Progenitor cell of endocrine pancreas (in vitro differentiated cells): Measurements from ENCODE around the gene INPP5J. TPM values are rescaled to one million over a fixed set of nuclear protein-coding genes. Genes with fewer than 3 reads are reported as not detected.
"Not testable (repeated sequence)": the region's sequence is repeated elsewhere in the genome, so short reads cannot be mapped to it uniquely, and the experiment has no call there.

Experiments used
- DNase-seq: peaks from one replicate; pipeline ENCODE4 v3.0.0; 2021; ENCODE audit warnings: low spot score; ENCODE audit not compliant: unreplicated experiment
- H3K27ac Mint-ChIP-seq: 2 replicates; pipeline ENCODE4 v1.8.0; 2021; ENCODE audit warnings: mild to moderate bottlenecking, moderate library complexity, mixed read lengths
- H3K27me3 Mint-ChIP-seq: 2 replicates; pipeline ENCODE4 v1.8.0; 2021; ENCODE audit warnings: mixed read lengths
- H3K36me3 Mint-ChIP-seq: 2 replicates; pipeline ENCODE4 v1.8.0; 2022; ENCODE audit warnings: mixed read lengths; ENCODE audit not compliant: insufficient read depth
- H3K4me1 Mint-ChIP-seq: 2 replicates; pipeline ENCODE4 v1.8.0; 2021; ENCODE audit warnings: low read depth, mixed read lengths
- H3K4me3 Mint-ChIP-seq: 2 replicates; pipeline ENCODE4 v1.8.0; 2021; ENCODE audit warnings: low read depth, mild to moderate bottlenecking, moderate library complexity, mixed read lengths
- H3K9me3 Mint-ChIP-seq: 2 replicates; pipeline ENCODE4 v1.8.0; 2021; ENCODE audit warnings: low read depth, mixed read lengths
- total RNA-seq: library from RNA; stranded (reverse); gene quantifications from 2 replicates; pipeline ENCODE4 v1.2.1, GENCODE V29; 2021
- TF ChIP-seq, protein P1 (sequence below): fragments of 200-600 bp; sonication (generic); IDR thresholded peaks from one replicate; pipeline ENCODE4 v1.5.0; 2021; ENCODE audit warnings: antibody characterized with exemption, mild to moderate bottlenecking; ENCODE audit not compliant: unreplicated experiment

The INPP5J gene
- total RNA-seq, 1 donor from 2014 or later, result 17.9 TPM

DNA sequence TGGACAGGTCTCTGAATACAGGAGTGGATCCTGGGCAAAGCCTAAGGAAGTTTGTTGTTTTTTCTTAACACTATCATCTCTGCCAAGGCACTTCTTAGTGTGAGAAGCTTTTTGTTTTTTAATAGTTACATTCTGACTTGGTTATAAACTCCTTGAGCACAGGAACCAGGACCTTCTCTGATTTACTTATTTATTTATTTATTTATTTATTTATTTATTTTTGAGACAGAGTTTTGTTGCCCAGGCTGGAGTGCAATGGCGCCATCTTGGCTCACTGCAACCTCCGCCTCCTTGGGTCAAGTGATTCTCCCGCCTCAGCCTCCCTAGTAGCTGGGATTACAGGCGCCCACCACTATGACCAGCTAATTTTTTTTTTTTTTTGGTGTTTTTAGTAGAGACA is 48.2 kb downstream of the INPP5J start:
- Mint-ChIP-seq H3K4me3 (no peak overlapping the region), H3K27me3 (no peaks in the 10 kb centered on the region), H3K36me3 (peaks cover 6% of the 10 kb centered on the region), H3K4me1 (no peaks in the 10 kb centered on the region), H3K9me3 (no peaks in the 10 kb centered on the region), H3K27ac (no peak overlapping the region)
- no peak for DNase-seq
- TF ChIP-seq, protein P1, sequence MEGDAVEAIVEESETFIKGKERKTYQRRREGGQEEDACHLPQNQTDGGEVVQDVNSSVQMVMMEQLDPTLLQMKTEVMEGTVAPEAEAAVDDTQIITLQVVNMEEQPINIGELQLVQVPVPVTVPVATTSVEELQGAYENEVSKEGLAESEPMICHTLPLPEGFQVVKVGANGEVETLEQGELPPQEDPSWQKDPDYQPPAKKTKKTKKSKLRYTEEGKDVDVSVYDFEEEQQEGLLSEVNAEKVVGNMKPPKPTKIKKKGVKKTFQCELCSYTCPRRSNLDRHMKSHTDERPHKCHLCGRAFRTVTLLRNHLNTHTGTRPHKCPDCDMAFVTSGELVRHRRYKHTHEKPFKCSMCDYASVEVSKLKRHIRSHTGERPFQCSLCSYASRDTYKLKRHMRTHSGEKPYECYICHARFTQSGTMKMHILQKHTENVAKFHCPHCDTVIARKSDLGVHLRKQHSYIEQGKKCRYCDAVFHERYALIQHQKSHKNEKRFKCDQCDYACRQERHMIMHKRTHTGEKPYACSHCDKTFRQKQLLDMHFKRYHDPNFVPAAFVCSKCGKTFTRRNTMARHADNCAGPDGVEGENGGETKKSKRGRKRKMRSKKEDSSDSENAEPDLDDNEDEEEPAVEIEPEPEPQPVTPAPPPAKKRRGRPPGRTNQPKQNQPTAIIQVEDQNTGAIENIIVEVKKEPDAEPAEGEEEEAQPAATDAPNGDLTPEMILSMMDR, result no peak

DNA sequence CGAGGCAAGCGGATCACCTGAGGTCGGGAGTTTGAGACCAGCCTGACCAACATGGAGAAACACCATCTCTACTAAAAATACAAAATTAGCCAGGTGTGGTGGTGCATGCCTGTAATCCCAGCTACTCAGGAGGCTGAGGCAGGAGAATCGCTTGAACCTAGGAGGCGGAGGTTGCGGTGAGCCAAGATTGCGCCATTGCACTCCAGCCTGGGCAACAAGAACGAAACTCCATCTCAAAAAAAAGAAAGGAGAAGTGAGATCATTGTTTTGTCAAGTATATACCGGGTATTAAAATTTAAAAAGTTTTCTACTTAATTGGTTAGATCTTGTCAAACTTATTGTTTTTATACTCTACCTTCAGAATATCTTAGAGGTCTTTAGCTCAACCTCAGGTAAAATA is 49.0 kb downstream of the INPP5J start:
- H3K4me3 Mint-ChIP-seq, H3K27me3 Mint-ChIP-seq, H3K4me1 Mint-ChIP-seq, DNase-seq, H3K9me3 Mint-ChIP-seq, H3K36me3 Mint-ChIP-seq, H3K27ac Mint-ChIP-seq: not testable (repeated sequence)

DNA sequence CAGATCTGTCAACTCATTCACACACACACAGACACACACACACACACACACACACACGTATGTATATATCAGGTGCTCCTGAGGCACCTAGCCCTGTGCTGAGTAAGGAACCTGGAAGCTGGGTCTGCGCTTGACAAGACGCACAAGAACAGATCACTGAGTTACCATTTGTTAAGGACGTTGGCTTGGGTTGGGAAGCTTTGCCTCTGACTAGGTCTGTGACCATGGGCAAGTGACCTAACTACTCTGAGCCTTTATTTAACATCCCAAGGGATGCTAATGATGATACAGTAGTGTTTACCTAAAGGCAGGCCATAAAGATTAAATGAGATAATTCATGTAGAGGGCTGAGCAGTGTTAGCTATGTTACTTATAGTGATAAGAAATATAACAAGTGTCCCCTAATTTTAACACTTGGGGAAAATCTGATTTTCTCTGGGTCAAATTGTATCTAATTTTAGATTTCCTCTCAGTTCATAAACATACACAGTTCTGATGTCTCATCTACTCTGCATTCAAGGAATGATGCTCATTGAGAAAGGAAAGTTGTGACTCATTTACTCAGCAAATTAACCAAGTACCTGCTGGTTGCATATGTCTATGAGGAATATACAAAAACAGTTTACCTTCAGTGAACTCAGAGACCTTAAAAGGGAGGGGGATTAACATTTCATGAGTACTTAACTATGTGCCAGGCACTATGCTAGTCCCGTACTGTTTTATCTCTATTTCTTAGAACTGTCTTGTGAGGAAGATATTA is 50.8 kb downstream of the INPP5J start:
- TF ChIP-seq, protein P1, result no peak
- Mint-ChIP-seq H3K4me3 (no peak overlapping the region), H3K27ac (no peak overlapping the region), H3K36me3 (peaks cover 2% of the 10 kb centered on the region), H3K9me3 (no peaks in the 10 kb centered on the region), H3K27me3 (no peaks in the 10 kb centered on the region), H3K4me1 (no peaks in the 10 kb centered on the region)
- no peak for DNase-seq

DNA sequence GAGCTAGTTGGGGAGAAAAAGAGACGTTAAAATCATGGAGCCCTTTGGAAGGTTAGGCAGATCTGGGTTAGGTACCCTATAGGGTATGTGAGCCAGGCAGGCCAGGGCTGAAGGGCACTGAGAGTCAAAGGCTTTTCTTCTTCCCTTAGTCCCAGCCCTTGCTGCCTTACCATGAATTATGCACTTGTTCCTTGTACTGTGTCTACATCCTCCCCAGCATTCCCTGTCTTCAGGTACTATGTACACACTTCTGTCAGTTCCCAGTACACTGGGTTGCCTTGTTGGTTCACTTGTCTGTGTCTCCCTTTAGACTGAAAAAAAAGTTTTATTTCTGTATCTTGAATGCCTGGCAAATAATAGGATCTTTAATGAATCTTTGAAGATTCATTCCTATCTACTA is 54.2 kb downstream of the INPP5J start:
- no peaks in the 10 kb centered on the region for H3K4me1 Mint-ChIP-seq
- DNase-seq, result no peak
- no peak overlapping the region for H3K4me3 Mint-ChIP-seq
- TF ChIP-seq, protein P1, result no peak
- H3K27ac Mint-ChIP-seq, result peak overlapping the region; percentile 73
- H3K36me3 Mint-ChIP-seq, result peaks cover 6% of the 10 kb centered on the region
- H3K27me3 Mint-ChIP-seq, result no peaks in the 10 kb centered on the region
- H3K9me3 Mint-ChIP-seq, result peaks cover 4% of the 10 kb centered on the region

DNA sequence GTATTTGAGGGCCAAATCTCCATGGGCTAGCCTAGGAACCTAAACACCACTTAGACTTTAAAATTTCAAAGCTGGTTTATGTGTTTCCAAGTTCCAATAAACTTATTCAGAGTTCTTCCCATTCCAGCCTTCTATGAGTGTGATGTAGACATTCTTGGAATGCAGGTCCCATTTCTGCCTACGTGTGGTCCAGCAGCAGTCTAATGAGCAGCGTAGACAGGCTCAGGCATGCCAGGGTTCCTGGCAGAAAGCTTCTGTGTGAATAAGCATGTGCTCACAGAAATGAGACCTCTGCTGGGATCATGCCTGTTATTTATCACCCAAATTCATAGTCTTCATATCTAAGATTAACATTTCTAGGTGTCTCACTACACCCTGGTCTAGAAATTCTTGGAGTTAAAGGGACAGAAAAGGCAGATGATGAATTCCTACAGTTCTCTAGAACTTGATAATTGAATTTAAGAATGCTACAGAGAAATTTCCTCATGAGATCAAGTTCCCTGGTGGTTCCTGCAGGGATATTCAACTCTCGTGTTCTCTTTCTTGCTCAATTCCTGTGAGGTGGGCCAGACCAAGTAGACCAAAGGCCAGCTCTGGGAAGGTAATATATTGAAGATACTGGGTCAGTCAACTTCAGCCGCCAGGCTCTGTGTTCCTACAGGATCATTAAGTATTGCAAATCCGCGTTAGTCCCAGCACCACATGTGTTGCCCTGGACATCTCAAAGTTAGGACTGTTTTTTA is 54.8 kb downstream of the INPP5J start:
- no peak for DNase-seq
- no peaks in the 10 kb centered on the region for H3K27me3 Mint-ChIP-seq
- H3K9me3 Mint-ChIP-seq, result peaks cover 4% of the 10 kb centered on the region
- TF ChIP-seq, protein P1, result no peak
- H3K4me3 Mint-ChIP-seq, result no peak overlapping the region
- no peaks in the 10 kb centered on the region for H3K4me1 Mint-ChIP-seq
- peaks cover 9% of the 10 kb centered on the region for H3K36me3 Mint-ChIP-seq
- peak overlapping the region; percentile 23 for H3K27ac Mint-ChIP-seq
